GM19468 (cell line): ENCODE measurements around the gene PPT1.
"Not testable (repeated sequence)": the region's sequence is repeated elsewhere in the genome, so short reads cannot be mapped to it uniquely, and the experiment has no call there.

Source experiments
- ATAC-seq: cut with Tn5 transposase; IDR thresholded peaks from one replicate; pipeline ENCODE4 v1.9.1; 2021; ENCODE audit warnings: mild to moderate bottlenecking, moderate library complexity, moderate number of reproducible peaks; ENCODE audit not compliant: unreplicated experiment; ENCODE audit errors: extremely low read depth

The PPT1 gene

DNA sequence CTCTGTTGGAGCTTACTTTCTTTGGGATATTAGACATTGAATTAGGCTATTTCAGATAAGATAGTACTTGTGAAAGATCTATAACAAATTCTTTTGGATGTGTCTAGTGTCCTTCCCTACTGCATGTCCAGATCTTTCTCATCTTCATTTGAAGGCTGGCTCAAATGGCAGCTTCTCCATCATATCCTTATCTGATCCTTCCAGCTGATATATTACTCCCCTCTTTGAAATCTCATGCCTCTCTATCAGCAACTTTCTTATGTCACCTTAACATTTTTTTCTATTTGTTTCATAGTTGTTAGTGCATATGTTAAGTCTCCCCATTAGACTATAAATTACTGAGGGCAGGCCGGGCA, 39.0 kb downstream of the PPT1 start:
- no peak for ATAC-seq

DNA sequence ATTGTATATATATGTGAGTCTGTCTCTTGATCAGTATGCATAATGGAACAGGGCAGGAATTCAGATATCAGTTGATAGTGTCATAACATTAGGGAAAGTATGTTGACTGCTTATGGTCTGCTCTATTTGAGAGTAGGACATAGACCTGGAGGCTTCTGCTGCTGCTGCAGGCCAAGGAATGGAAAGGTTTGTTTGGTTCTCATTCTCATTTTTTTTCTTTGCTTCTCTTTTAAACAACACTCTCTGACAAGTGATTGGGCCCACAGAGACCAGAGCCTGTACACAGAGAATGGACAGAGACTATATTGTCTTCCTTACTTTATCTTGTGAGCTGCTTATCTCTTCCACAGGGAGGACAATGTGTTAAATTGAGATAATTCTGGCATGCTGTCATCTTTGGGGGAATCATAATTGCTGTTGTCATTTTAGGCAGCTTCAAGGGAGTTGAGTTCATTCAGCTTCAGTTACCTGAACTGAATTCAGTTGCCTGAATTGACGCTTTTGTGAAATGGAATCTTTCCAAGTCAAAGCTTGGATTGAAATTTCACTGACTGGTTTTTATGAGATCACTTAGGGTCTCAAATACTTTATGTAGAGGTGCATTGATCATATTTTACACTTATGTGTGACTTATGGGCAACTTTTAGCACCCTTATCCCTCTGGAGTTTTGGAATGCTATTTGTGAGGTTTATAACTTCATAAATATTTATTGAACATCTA, 39.6 kb downstream of the PPT1 start:
- no peak for ATAC-seq

DNA sequence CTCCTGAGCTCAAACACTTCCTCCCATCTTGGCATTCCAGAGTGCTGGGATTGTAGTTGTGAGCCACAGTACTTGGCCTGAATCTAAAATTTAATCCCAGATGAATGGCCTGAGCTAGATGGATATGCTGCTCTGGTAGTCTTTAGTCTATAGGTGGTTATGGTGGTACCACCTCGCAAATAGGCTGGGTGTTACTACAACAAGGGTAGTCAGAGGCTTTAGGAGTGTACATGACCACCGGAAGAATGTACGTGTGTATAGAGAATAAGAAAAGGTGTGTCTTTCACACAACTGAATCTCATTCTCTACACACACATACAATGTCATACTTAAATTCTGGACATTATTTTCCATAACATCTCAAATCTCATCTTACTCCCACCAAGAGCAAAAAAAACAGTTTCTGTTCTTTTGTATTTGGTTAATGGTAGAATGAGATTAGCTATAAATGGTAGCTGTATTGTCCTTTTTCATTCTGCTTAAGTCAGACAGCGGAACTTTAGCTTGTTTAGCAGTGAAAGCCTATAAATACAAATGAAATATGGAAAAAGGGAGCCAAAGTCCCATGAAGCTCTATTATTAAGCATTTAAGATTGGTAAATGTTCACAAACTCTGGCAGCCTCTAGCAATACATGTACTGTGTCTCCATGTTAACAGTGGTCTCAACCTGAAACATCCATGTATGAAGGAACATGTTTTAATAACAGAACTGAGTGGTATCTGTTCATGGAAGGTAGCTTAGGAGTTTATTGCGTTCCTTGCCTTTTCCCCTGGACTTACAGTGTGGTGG, 40.3 kb downstream of the PPT1 start:
- no peak for ATAC-seq

DNA sequence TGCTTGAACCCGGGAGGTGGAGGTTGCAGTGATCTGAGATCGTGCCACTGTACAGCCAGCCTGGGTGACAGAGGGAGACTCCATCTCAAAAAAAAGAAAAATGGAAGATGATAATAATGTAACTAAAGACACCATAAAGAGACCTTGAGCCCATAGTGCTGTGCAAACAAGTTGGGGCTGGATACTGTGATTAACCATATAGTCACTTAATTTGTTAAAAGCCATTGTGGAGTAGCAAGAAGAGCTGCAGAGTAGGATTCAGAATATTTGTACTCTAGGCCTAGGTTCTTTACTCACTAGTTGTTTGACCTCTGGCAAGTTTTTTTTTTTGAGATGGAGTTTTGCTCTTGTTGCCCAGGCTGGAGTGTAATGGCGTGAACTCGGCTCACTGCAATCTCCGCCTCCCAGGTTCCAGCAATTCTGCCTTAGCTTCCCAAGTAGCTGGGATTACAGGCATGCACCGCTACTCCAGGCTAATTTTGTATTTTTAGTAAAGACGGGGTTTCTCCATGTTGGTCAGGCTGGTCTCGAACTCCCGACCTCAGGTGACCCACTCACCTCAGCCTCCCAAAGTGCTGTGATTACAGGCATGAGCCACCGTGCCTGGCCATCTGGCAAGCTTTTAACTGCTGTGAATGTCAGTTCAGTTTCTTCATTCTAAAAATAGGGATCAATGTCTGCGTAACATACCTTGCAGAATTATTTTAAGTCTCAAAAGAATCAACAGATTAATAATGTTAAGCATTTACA, 43.7 kb downstream of the PPT1 start:
- no peak for ATAC-seq

DNA sequence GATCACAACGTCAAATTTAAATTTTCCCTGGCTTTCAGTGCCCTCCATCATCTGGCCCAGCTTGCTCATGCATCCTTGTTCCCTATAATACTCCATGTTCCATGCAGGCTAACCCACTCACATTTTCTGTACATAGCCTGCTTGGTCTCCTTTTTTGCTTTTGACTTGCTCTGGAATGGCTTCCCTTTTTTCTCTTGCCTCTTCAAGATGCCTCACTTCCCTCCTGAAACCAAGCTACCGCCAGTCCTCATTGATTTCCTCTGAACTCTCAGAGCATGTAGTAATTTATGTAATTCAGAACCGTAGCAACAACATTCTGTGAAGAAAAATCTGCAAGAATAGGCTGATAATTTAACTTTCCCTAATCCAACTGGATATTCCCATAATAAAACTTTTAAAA, 46.2 kb downstream of the PPT1 start:
- no peak for ATAC-seq

DNA sequence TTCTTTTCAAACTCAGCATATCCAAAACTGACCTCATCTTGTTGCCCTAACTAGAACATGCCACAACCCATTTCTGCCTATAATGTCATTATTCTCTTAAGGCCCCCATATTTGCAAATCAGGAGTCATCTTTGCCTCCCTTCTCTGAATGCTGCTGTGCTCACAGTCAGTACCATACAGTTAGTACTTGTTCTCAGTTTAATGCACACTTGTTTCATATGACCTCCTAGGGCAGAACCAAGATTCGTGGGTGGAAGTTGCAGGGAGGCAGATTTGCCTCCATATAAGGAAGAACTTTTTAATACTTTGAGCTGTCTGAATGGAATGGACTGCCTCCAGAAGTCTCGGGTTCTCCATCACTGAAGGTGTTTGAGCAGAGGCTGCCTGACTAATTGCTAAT, 47.3 kb downstream of the PPT1 start:
- ATAC-seq, result no peak

DNA sequence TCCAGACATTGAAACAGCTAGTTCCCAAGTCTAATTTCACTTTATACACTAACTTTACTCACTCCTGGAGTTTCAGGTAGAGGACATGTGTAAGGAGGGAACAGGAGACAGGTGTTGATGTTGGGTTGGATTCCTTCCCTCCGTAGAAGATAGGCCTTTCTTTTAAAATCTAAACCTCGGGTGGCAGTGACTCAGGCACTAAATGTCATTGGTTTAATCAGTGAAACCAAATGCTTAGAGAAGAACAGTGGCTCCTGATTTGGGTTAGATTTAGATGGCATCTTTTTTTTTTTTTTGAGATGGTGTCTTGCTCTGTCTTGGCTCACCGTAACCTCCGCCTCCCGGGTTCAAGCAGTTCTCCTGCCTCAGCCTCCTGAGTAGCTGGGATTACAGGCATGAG, 49.3 kb downstream of the PPT1 start:
- ATAC-seq, result no peak

DNA sequence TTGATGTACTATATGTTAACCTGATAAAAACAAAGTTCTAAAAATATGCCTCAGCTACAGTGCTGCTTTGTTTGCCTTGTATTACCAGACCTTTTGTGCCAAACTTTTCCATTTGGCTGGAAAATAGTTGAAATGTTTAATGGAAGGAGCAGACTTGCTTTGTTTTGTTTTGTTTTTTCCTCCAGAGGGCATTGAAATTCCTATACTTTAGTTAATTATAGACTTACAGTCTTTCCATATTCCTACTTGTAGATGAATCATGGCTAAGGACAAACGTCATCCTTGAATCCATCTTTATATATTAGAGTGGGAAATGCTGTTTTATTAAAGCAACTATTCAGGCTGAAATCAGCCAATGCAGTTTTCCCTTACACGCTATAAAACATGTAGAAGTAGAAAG, 49.8 kb downstream of the PPT1 start:
- no peak for ATAC-seq

DNA sequence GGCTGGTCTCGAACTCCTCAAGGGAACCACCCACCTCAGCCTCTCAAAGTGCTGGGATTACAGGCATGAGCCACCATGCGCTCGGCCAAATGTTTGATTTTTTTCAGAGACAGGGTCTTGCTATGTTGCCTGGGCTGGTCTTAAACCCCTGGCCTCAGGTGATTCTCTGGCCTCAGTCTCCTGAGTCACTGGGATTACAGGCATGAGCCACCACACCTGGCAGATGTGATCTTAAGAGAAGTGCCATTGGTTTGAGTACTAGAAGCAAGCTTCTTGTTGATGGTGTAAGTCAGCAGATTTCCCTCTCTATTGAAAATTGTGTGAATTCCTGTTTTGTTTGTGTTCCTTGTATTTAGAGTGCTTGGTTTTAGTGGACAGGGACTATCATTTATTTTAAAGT, 51.3 kb downstream of the PPT1 start:
- ATAC-seq, result no peak

DNA sequence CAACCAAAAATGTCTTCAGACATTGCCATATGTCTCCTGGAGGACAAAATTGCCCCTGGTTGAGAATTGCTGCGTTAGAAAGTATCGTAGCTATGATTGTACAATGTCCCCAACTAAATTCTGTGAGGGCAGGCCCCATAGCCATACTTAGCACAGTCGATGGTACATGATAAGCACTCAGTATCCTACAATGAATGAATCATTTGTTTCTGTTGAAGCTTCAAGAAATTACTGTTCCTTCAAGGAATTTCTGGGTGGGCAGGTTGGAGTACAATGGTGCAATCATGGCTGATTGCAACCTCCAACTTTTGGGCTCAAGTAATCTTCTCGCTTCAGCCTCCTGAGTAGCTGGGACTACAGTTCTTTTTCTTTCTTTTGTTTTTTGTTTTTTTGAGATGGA, 51.9 kb downstream of the PPT1 start:
- ATAC-seq, result no peak

DNA sequence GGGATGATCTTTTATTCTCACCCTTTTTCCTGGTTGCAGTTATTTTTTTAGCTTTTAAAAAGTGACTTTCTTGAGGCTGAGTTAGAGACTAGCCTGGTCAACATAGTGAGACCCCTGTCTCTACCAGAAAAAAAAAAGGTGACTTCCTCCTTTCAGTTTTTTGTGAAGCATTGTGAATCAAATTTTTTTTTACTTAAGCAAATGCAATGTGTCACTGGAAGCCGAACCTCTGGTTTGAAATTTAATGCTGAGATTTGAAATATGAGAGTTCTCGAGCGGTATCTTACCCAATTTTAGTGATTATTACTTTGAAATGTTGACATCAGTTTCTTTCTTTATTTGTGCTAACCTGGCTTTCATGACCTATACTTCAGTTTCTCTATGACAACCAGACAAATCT, 52.9 kb downstream of the PPT1 start:
- no peak for ATAC-seq

DNA sequence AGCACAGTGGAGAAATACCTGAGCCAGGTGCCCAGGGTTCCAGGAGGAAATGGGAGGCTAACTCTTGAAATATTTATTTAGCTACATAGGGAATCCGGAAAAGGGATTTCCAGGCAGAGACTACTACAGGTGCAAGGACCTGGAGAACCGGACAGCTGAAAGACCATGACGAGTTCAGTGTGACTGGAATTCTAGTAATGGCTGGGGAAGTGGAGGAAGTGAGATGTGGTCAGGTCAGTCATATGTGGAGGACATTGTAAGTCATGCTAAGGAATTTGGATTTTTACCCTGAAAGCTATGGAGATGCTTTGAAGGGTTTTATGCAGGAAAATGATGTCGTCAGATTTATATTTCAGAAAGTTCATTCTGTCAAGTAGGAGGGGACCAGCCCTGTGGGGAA, 54.7 kb downstream of the PPT1 start:
- no peak for ATAC-seq

DNA sequence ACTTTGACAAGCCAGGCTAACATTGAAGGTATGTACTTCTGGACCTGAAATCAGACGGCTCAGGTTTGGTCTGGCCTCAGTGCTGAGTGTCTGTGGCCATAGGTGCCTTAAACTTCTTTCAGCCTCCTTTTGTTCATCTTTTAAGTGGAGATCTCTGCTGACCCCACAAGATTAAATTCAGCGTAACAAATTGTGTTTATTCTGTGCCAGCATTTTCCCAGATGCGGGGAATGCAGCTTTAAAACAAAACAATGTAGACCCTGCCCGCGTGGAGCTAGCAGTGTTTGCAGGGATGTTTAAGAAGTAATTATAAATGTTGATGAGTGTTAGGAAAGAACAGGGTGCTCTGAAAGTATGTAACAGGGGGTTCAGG, 55.6 kb downstream of the PPT1 start:
- ATAC-seq, result no peak

DNA sequence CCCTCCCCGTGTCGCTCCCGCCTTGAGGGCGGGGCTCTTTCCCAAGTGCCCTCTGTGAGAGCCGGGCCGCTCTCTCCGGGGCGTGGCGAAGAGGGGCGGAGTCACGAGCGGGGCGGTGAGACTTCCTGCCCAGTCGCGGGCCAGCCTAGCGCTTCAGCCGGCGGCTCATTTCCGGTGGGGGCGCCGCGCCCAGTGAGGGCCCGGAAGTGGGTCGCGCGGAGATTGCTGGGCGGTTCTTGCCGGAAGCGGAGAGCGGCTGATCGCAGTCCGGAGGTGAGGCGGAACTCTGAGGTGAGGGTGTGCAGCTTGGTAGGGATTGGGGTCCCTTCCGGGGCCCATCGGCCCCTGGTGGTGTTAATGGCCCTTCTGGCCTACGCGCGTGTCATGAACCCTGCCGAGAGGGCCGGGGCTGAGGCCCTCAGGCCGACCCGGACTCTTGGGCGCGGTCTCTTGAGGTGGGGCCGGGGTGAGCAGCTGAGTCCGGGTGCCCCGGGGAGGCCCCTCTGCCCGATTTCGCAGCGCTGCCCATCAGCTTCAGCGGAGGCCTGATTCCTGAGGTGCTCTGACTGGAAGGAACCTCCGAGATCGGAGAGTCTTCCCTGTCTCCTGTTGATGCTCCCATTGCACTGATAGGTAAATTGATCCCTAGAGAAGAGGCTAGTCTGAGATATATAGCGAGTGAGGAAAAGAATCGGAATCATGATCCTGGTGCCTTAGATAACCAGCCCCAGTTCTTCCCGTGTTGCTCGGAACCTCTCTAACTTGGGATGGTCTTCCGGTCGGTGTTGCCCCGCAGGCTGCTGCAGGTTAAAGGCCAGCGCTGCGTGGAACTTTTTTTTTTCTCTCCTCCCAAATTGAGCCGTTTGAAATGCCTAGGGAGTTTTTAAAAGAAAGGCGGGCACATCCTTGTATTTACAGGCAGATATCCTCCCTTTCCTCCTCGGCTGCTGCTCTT, 56.3 kb downstream of the PPT1 start, which contains the start of gene CAP1:
Gene CAP1, plus strand, starts transcription at position 219 of the 955 bp plus-strand sequence. CDS start 18,618 bp downstream, outside the sequence.
- peak; percentile 74 for ATAC-seq

DNA sequence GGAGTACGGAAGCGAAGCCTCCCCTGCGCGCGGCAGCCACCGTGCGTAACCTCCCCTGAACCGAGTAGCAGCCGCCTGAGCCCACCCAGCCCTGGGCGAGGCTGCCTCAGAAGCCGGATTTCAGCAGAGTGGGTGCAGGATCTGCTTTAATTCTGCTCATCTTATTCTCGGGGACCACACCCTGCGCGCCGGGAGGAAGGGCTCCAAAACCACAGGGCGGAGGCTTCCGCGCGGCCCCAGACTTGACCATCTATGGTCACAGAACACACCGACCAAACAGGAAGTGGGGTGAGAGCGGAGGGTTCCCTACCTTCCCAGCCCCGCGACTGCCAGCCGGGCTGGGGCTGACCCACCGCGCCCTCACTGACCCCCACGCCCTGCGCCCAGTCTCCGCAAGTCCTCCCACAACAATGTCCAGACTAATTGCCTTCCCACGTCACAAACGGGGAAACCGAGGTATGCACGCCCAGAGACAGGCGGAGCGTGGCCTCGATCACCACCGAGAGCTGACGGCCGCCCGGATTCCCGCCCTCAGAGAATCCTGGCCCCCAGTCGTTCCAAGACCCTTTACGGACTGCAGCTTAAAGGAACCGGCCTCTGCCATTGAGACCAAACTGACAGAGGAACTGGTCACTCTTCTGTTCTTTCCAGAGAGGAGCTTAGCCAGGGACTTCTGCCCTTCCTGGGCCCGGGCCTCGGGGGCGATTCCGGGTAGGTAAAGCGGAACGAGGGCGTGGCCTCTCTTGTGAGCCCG, 57.1 kb downstream of the PPT1 start:
- ATAC-seq, result peak; percentile 62

DNA sequence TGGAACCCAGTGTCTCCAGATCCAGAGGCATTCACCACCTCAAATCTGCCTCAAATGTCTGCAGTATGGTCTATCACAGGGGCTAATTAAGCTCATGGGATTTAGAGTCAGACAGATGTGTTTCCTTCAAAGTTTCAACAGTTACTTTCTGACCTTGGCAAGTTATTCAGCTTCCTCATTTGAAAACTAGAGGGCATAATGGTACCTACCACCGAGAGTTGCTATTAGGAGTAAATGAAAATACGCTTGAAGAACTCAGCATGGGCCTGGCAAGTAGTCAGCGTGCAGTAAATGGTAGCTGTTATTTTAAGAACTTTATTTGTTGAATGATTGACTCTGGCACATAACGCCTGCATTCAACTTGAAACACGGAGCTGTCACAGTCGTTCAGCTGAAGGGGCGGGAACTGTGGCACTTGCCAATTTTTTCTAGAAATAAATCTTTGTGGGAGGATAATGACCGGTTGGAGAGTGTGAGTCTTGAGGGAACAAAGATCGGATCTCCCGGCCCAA, 57.8 kb downstream of the PPT1 start:
- ATAC-seq, result no peak

DNA sequence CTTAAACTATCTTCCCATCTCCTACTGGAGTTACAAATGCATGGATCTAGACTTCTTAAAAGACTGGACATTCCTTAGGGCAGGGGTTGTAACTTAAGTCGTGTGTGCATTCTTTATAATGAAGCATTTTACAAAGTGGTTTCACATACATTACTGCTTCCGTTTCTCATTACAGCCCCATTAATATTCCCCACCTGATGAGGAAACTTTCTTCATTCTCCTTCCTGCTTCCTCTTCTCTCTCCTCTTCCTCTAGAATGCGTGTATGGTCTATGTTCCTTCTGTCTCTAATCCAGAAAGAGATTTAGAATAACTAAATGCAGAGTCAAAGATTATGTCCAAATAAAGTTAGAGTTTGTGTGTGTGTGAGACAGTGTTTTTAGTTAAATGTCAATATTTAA, 58.4 kb downstream of the PPT1 start:
- ATAC-seq, result no peak

DNA sequence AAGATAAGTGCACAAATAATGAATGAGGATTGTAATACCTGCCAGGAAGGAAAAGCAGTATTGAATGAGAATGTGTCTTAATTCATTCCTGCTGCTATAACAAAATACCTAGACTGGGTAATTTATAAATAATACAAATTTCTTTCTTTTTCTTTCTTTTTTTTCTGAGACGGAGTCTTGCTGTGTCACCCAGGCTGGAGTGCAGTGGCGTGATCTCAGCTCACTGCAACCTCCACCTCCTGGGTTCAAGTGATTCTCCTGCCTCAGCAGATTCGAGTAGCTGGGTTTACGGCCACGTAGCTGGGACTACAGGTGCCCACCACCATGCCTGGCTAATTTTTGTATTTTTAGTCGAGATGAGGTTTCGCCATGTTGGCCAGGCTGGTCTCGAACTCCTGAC, 59.8 kb downstream of the PPT1 start:
- ATAC-seq, result not testable (repeated sequence)

DNA sequence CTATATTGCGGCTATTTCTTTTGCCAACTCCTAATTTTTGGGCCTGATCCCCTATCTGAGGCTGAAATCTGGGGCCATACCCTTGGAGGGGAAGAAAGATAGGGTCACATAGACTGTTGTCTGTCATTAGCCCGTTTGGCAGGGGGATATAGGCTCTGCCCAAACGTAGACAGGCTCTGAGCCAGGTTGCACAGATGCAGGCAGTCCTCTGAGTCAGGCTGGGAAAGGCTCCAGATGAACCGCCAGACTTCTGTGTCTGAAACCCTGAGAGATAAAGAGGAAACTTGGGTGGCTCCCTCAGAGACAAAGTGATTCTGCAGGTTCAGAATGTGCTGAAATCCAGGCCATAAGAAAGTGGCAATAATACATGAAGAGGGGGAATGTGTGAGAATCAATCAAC, 60.5 kb downstream of the PPT1 start:
- no peak for ATAC-seq
